Fibroblast of pulmonary artery (primary cell): Measurements from ENCODE around the gene ERF.

Experiments used
- DNase-seq: peaks from one replicate; pipeline ENCODE4 v3.0.0-alpha.2; 2010; ENCODE audit warnings: low read depth
- H3K4me3 ChIP-seq: replicated peaks from 2 replicates; pipeline ENCODE4 v1.5.1; 2011; ENCODE audit warnings: low read depth, mild to moderate bottlenecking, control low read depth, low read length, moderate library complexity
- CTCF ChIP-seq: IDR thresholded peaks from 2 replicates; pipeline ENCODE4 v1.5.1; 2011; ENCODE audit warnings: mild to moderate bottlenecking, control low read depth, low read length, inconsistent platforms; ENCODE audit errors: missing control alignments

The ERF gene

GRCh38 chr19:42279902-42280814 lies 25.2 kb upstream of the ERF start:
- H3K4me3 ChIP-seq, result peak overlapping the region; percentile 69
- peak; percentile 61 for TF ChIP-seq CTCF
- DNase-seq, result peak; percentile 93

GRCh38 chr19:42279155-42279901 lies 24.4 kb upstream of the ERF start:
- no peak for TF ChIP-seq CTCF
- peak overlapping the region; percentile 69 for H3K4me3 ChIP-seq
- DNase-seq, result no peak

GRCh38 chr19:42278452-42279154 lies 23.7 kb upstream of the ERF start:
- no peak for DNase-seq
- no peak overlapping the region for H3K4me3 ChIP-seq
- no peak for TF ChIP-seq CTCF

- DNase-seq, result peak; percentile 52
- no peak overlapping the region for H3K4me3 ChIP-seq
- TF ChIP-seq CTCF, result no peak
Observed at GRCh38 chr19:42277821-42278451, 23.0 kb upstream of the ERF start.

- no peak for DNase-seq
- H3K4me3 ChIP-seq, result no peak overlapping the region
- TF ChIP-seq CTCF, result no peak
Observed at GRCh38 chr19:42276821-42277220, 21.9 kb upstream of the ERF start.

- DNase-seq, result no peak
- no peak overlapping the region for H3K4me3 ChIP-seq
- no peak for TF ChIP-seq CTCF
Observed at GRCh38 chr19:42276284-42276683, 21.4 kb upstream of the ERF start.
